Measurements from ENCODE around the gene GFRA4.

Gene GFRA4

DNA sequence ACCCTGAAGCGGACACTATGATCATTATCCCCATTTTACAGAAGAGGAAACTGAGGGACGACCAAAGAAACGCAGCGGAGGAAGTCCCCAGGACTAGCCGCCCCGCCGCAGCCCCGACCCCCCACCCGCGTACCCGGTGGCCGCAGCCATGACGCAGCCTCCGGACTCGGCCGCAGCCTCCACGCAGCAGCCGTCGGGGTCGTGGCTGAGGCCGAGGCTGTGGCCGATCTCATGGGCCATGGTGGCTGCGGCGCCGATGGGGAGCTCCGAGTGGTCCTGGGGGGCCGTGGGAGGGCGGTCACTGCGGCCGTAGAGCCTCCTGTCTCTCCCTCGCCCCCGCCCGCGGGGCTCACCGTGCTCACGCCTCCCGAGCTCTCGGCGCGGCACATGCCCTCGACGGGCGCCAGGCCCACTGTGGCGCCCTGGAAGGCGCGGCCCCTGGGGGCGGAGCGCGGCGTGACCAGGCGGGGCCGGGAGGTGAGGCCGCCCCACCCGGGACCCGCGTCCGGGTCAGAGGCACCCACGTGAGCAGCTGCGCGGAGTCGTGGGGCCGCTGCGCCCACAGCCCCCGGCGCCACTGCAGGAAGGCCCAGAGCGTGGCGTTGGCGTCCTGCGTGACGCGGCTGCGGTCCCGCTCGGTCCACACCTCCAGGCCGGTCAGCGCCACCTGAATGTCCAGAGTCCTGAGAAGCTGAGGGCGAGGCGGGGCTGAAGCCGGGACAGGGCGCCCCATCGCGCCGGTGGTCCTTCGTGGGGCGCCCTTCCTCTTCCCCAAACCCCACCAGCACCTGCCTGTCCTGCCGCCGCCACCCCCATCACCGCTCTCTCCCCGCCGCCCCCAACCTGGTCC, 10.2 kb upstream of the GFRA4 start:
- DNase-seq (ENCODE audit: low read depth) = no peak

DNA sequence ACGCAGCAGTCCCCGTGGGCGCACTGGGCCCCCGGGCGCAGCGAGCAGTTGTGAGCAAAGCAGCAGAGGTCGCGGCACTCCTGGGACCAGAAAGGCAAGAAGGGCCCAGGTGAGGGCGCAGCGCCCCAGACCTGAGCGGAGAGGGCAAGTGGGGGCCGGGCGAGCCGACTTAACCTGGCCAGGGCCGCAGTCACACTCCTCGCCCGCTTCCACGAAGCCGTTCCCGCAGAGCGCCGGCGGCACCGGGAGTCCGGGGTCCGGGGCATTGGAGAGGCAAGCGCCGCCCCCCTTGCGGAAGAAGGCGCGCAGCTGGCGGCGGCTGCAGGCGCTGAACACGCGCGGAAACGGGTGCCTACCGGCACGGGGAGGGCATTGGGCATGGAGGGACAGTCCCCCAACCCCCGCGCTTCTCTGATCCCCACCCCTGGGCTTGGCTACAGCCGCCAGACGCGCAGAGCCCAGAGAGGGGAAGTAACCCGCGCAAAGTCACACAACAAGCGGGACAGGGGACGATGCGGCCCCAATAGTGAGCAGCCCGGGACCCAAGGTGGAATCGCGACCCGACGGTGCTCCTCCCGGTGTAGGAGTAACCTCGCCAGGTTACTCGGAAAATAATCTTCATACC, 9.5 kb upstream of the GFRA4 start:
- no peak for DNase-seq (ENCODE audit: low read depth)

DNA sequence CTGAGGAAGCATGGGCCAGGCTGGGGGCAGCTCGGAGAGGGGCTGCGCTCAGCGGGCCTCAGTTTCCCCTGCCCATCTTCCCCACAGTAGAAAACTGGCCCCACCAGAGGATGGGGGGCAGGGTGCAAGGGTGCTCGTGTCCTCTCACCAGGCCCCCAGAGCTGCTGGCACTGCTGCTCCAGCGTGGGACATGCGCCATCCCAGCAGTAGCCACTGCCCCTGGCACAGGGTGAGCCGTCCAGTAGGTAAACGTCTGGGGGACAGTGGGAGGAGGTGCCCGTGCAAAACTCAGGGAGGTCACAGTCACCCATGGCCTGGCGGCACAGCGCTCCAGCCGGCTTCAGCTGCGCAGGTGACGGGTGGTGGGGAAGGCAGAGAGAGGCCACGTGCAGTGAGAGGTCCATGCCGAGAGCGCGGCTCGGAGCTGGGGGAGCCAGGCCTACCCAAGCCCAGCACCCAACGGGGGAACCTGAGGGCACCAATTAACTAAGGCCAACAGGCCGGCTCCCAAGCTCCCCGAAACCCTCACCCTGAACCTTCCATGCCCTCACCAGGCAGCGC, 8.9 kb upstream of the GFRA4 start:
- DNase-seq (ENCODE audit: low read depth) = no peak

DNA sequence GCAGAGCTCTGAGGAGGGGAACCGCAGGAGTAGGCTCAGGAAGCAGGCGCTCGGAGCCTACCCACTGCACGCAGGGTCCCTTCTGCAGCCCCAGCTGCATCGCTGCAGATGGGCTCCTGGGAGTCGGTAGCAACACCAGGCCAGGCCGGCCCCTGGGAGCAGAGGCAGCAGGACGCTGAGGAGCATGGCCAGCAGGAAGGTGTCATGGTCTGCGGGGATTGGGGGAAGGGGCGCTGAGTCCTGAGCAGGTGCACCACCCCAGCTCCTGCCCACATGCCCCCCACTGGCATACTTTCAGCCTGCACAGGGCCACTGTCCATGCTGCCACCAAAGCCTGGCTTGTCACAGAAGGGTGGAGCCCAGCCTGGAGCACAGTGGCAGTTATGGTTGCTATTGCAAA, 7.7 kb upstream of the GFRA4 start:
- DNase-seq (ENCODE audit: low read depth) = no peak

DNA sequence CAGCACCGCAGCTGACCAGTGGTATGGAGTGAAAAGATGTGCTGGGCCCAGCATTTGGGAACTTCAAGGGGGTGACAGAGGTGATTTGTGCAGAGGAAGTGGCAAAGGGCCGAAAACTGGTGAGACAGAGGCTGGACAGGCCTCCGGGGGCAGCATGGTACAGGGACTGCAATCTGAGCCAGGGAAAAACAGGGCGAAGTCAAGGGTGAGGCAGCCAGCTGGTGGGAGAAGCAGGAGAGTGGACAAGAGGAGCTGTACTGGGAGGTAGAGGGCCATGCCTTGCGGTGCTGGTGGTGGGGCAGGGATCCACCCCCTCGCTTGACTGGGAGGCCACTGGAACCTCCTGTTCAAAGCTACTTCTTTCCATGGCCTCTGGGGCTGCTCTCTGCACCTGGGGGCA, 7.3 kb upstream of the GFRA4 start:
- no peak for DNase-seq (ENCODE audit: low read depth)

DNA sequence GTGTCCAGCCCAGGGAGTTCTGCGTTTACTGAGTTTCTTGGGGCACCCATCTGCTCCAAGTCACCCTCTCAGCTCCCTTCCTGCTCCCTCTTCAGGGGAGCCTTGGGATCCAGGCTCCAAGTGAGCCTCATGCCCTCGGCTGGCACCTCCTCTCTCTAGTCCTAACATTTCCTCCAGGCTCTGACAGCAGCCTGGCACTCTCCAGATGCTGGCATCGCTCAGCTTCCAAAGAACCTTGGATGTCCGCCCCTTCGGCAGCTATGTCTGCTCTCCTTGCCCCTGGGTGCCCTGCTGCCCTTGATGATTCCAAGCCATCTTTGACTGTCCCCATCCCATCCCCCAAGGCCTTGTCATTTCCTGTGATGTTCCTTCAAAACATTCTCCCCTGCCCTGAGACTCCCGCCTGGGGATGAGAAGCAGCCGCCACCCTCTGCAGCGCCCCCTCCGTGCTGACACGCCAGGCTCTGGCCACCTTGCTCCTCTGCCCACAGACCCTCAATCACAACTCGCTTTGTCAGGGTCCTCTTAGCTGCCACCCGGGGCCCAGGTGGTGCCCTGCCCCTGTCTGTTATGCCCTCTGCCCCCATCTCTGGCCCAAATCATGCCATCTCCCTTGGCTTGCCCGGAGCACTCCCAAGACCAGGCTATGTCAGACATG, 6.6 kb upstream of the GFRA4 start:
- no peak for DNase-seq (ENCODE audit: low read depth)

DNA sequence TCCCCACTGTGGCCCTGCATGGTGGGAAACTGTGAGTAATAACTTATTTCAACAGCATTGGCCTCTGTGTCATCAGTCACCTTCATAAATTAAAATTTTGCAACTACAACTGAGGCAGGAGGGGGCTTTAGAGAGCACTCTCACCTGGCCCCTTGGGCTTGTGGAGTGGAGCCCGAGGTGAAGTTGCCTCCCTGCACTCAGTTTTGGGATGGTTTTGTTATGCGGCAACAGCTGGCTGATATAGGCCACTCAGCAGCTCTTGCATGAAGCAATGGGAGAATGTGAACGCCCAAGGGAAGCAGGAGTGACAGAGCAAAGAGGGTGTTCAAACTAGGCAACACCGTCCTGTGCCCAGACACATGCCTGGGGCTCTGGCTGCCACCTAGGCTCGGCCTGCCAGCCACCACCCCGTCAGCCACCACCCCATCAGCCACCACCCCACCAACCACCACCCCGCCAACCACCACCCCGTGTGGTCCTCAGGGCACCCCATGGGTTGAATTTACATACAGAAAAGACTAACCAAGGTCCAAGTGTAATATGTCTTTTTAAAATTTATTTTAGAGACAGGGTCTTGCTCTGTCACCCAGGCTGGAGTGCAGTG, 4.3 kb upstream of the GFRA4 start:
- no peak for DNase-seq (ENCODE audit: low read depth)

DNA sequence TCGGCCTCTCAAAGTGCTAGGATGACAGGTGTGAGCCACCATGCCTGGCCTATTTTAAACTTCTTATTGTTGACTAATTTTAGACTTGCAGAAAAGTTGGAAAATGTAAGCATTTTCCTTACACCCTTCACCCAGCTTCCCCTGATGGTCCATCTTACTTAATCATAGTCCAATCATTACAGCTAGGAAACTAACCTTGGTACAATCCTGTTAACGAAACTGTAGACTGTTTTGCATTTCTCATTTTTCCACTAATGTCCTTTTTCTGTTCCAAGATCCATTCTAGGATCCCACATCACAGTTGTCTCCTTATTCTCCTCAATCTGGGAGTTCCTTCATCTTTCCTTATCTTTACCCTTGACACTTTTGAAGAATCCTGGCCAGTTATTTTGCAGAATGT, 659 bp upstream of the GFRA4 start:
- no peak for DNase-seq (ENCODE audit: low read depth)

DNA sequence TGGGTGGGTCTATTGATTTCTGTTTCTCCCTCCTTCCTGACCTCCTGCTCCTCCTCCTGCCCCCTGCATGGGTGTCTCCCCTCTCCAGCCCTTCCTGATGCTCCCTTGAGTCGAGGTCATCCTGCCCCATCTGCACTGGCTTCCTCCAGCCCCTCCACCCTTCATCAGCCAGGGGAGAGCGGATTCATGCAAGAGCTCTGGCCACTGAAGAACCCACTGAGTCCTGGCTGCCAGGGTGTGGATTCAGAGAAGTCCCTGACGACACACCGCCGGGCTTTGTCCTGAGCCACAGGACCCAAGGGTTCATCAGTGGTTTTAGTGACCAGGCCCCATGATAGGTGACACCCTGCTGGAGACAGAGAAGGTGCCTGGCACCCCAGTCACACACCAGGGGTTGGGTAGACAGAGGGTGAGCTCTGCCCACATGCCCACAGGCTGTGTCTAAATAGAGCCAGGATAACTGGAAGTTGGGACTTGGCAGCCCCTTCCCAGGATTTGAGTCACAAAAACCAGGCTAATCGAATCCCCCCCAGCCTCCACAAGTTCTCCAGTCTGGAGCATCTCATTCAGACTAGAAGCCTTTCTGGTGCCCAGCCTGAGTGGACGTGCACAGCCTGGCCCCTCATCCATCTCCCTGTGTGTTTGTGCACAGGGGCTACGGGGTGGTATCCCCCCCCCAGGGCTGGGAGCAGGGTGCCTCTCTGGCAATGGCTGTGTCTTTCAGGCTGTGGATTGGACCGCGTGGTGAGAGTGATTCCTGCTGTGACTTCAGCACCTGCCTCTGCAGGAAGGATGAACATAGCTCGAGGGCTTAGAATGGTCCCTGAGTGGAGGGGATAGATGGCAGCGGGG, 1.2 kb downstream of the GFRA4 start:
- DNase-seq (ENCODE audit: low read depth) = no peak

DNA sequence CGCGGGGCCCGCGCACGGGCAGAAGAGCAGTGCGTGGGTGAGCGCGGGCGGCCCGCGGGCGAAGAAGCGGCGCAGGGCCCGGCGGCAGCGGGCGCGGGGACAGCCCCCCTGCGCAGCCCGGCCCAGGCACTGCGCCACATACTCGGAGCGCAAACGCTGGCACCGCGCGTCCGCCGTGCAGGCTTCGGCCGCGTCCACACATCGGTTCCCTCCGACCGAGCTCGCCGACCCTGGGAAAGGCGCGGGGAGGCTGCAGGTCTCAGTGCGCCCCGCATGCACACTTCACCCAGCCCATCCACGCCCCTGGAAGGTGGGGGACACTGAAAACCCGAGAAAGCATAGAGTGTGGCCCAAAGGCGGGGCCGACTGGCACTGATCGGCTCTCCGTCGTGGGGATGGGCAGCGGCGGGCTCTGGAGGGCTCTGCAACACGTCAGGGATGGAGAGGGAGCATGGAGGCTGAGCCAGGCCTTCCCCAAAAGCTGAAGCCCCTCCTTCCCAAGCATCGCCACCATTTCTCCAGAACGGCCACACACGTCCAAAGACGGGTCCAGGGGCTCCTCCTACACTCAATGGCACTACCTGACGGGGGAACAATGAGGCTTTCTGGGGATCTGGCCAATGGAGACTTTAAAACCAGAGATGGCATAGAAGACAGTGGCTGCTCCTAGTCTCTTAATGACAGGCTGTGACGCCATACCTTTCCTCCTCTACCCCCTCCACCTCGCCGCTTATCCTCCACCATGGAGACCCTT, 2.0 kb downstream of the GFRA4 start:
- no peak for DNase-seq (ENCODE audit: low read depth)

DNA sequence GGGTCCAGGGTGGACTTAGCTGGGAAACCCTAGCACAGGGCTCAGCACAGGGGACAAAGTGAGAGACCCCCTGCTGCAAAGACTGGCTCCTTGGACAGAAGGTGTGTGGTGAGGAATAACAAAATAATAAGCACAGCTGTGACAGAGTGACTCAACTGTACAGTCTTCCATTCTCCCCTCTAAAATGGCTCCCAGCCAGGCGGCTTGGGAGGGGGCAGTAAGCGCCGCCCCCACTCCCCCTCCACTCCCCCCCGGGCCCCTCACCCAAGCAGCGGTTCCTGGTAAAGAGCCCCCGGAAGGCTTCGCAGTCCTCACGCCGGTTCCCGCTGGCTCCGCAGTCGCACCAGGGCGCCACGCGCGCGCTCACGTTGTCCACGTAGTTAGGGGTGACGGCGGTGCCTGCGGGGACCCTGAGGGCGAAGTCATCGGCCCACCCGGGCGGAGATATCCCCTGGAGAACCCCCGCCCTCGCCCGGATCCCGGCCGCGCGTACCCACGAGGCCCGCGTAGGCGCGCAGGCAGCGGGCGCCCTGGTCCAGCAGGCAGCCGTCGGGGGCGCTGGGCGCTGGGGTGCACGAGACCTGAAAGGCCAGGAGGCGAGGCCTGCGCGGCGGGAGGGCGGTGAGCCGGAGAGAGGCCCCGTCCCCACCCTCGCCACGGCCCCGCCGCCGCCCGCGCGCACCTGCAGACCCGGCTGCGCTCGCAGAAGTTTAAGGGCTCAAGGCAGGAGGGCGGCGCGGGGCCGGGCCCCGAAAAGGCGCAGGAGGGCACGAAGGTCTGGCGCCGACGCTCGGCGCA, 2.7 kb downstream of the GFRA4 start:
- DNase-seq (ENCODE audit: low read depth) = no peak

DNA sequence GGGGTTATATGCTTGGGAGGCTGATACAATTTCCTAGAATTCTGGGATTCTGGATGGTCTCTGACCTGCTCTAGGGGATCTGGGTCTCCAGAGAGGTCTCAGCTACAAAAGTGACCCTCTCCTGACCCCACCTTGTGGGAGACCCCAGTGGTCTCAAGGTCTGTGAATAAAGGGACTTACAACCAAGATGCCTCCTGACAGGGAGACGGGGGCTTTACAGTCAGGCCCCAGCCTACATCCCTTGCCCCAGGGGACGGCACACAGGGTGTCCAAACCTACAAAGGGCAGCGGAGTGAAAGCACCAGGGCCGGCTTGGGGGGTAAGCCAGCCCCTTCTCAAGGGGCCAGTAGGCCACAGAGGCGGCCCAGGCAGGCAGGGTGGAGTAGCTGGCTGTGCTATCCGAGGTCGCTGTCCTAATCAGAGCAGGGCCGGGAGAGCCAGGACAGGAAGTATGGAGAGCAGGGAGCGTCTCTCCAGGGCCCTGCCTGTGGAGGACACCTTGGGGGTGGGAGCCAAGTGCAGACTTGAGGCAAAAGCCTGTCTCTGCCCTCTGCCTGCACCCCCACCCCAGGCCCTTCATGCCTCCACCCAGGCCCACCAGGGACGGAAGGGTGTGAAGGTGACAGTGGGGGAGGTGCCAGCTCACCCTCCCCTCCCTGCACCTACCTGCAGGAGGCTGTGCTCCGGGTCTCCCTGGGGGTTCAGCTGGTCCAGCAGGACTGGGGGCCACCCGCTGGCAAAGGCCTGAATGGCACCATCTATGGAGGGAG, 3.5 kb downstream of the GFRA4 start:
- no peak for DNase-seq (ENCODE audit: low read depth)

DNA sequence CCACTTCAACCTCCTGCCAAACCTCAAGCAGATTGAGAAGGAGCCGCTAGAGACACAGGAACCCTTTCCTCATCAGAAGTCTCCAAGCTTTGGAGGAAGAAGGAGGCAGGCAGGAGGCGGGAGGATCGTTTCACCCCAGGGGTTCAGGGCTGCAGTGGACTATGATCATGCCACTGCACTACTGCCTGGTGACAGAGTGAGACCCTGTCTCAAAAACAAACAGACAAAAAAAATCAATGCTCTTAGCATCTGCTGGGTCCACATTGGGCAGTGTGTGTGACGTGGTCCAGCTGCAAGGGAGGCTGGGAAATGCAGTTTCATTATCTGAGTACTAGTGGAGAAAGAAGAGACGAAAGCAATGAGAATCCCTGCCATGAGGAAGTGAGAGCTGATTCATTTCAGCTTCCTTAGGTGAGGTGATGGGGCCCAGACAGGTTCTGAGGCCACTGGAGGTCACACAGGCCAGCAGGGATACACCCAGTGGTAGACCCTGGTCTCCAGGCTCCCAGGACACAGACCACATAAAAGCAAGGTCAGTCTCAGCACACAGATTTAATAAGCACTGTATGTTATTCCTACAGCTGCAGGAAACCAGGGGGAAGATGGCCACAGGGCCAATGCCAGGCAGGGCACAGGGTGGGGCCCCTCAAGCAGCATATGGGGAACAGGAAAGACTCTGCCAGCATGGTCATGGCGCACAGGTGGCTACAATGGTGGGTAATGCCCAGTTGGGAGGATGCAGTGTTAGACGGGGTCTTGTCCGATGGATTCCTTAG, 4.3 kb downstream of the GFRA4 start:
- DNase-seq (ENCODE audit: low read depth) = no peak

DNA sequence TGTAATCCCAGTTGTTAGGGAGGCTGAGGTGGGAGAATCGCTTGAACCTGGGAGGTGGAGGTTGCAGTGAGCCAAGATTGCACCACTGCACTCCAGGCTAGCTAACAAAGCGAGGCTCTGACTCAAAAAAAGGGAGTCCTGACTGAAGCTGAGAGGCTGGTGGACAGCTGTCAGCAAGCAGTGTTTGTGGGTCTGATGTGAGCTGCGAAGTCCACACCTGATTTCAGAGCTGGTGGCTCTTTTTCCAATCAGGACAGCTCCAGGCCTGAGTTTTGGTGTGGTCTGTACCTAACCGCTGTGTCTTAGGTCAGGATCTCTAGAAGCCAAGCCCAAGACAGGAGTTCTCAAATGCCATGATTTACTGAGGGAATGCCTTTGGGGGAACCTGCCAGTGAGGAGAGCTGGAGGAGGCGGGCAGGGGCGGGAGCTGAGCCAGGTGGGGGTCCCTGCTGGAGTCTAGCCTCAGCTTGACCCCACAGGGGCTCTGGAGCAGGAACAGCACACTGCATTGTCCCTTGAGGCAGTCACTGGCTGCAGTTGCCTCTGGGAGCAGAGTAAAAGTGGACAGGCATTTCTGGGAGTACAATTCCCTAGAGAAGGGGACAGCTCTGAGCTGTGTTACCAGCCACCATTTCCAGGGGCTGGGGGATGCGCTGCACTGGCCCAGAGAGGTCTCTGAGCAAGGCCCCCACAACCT, 5.0 kb downstream of the GFRA4 start:
- DNase-seq (ENCODE audit: low read depth) = no peak

DNA sequence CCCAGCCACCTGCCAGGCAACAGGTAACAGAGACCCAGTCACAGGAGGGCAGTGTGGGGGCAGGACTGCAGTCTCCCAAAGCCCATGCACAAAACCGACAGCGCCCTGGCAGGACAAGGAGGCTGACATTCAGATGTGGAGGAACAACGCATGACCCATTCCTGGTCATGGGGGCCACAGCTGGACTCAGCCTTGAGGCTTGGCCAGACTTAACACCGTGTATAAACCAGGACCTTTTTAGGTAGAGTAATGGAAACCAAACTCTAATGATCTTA, 8.1 kb downstream of the GFRA4 start:
- DNase-seq (ENCODE audit: low read depth) = no peak

DNA sequence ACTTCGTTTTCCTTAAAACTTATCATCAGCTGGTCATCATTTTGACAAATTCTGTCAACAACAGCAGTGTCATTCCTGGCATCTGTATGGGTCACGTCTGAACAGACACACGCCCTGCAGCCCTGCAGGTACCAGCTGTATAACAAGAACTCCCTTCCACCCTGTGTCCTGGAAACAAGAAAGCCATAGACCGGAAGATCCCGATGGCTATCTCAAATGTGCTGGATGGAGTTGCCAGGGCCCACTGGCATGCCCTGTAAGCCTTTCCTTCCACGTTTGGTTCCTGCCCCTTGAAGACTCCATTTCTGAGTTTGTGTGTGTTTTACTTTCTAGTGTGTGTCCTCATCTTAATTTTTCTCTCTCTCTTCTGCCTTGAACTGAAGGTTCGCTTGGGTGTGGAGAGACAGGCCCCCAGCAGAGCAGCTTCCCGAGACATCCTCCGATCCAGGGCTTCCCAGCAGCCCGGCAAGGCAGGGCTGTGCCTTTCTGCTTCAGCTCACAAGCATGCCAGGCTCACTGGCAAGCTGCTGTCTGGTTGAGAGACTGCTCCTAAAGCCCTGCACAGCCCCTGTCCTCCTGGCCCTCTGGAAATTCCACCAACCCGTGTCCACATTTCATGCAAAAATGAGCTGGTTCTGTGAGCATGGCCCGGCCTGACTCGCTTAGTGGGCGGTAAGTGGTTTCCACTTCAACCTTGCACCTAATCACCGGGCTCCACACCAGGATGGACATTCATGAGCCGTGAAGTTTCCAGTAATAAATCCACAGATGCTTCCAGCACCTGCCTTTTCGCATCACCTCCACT, 8.7 kb downstream of the GFRA4 start:
- no peak for DNase-seq (ENCODE audit: low read depth)

DNA sequence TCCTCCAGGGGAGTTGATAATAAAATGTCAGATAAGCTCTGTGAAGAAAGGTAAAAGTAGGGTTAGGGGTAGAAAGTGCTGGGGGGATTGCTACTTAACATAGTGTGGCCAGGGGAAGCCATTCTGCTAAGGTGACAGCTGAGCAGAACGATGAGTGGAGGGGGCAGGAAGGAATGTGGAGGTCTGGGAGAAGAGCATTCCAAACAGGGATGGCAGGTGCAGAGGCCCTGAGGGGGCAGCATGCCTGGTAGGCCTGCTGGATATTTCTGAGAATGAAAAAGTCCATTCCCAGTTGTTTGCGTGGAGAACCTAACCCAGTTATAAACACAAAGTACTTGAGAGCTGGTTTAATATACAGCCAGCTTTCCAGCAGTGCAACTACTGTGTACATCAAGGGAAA, 9.3 kb downstream of the GFRA4 start:
- DNase-seq (ENCODE audit: low read depth) = no peak
